ENCODE measurements around the gene CAMK2D. TPM values are rescaled to one million over a fixed set of nuclear protein-coding genes. Genes with fewer than 3 reads are reported as not detected.

Gene CAMK2D
- total RNA-seq, 1 experiment from 2014 or later = 165 TPM

DNA sequence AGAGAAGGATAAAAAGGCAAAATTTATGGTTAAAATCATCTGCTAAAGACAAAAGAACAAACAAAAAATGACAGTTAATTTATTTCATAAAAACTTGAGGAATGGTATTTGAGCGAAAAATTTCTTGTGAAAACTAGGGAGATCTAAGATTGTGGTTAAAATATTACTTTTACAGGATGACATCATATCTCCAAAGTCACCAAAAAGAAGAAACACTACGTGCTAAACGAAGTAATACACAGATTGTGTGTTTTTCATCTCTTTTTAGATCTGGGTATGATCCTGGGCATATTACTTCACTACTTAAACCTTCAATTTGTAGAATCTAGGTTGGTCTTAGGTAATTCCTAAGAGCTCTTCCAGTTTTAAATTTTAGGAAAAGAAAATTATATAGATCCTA is 107.7 kb downstream of the CAMK2D start:
- H3K27ac ChIP-seq (ENCODE audit: low read length) = no peak overlapping the region
- no peak overlapping the region for H3K9ac ChIP-seq (ENCODE audit: low read length)
- peaks cover 97% of the 10 kb centered on the region for H3K79me2 ChIP-seq (ENCODE audit: low read length)
- no peaks in the 10 kb centered on the region for H3K9me2 ChIP-seq (replicated peaks; ENCODE audit: insufficient read depth, low read length)
- no peak overlapping the region for H3K4me2 ChIP-seq (ENCODE audit: low read depth, low read length, poor library complexity, severe bottlenecking)
- peaks cover 14% of the 10 kb centered on the region for H3K4me1 ChIP-seq (ENCODE audit: low read length)
- H3K36me3 ChIP-seq (ENCODE audit: insufficient read depth, low read length) = peaks cover 20% of the 10 kb centered on the region; the same call in 1 of the 2 replicates
- no peaks in the 10 kb centered on the region for H3K27me3 ChIP-seq (ENCODE audit: low read length)
- H3K9me3 ChIP-seq (ENCODE audit: low read length) = no peaks in the 10 kb centered on the region
- no peak overlapping the region for H3K4me3 ChIP-seq (ENCODE audit: low read length)
- DNase-seq = no peak
- no peak overlapping the region for H2AFZ ChIP-seq (ENCODE audit: low read length)
- no peaks in the 10 kb centered on the region for H4K20me1 ChIP-seq (ENCODE audit: insufficient read depth, low read depth, low read length)

DNA sequence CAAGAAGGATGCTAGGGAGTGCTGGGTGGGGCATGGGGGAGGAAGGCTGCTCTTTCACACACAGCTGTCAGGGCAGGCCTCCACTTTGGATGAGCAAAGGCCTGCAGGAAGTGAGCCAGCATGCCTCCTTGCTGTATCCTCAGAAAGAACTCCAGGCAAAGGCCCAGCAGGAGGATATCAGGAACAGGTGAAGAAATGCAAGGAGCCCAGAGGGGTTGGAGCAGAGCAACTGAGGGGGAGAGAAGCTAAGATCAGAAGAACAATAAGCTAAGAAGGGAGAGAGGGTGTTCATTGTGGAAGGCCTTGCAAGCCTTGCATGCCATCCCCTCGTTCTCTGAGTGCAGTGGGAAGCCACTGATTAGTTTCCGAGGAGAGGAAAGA is 115.1 kb downstream of the CAMK2D start:
- Histone ChIP-seq H3K79me2 (ENCODE audit: low read length) (peaks cover 92% of the 10 kb centered on the region), H3K4me3 (ENCODE audit: low read length) (no peak overlapping the region), H3K9ac (ENCODE audit: low read length) (peak overlapping the region; percentile 10; the same call in 1 of the 2 replicates), H3K36me3 (ENCODE audit: insufficient read depth, low read length) (peaks cover 10% of the 10 kb centered on the region; the same call in 1 of the 2 replicates), H4K20me1 (ENCODE audit: insufficient read depth, low read depth, low read length) (no peaks in the 10 kb centered on the region), H3K27ac (ENCODE audit: low read length) (peak overlapping the region; percentile 57; the same call in 1 of the 2 replicates), H3K4me2 (ENCODE audit: low read depth, low read length, poor library complexity, severe bottlenecking) (no peak overlapping the region), H3K9me2 (replicated peaks; ENCODE audit: insufficient read depth, low read length) (no peaks in the 10 kb centered on the region), H2AFZ (ENCODE audit: low read length) (no peak overlapping the region), H3K4me1 (ENCODE audit: low read length) (peaks cover 72% of the 10 kb centered on the region), H3K27me3 (ENCODE audit: low read length) (no peaks in the 10 kb centered on the region), H3K9me3 (ENCODE audit: low read length) (no peaks in the 10 kb centered on the region)
- no peak for DNase-seq

DNA sequence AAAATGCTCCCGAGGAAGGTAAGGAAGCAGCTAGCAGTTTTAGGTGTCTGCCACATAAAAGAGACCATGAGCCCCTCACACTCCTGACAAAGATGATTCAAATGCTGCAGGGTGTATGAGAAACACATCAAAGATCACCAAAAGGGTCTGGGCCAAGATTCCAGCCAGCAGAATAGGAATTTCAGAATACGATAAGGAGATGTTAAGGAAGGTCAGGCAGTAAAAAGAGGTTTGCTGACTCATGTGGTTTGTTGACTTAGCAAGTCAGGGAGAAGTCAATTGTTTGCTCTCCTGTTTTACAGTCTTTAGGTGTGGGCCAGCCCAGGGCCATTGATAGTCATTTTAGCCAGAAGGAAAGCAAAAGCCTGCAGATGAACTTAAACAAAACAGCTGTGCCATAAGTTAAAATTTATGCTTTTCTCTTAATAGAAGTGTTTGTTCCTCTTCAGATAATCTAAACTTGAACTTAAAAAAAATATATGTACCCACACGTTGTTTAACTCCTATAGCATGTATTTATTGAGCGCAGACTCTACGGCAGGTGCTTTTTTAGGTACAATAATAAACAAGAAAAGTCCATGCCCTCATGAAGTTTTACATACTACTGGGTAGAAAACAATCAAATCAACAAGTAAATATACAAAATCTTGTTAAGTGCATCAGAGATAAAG is 115.6 kb downstream of the CAMK2D start:
- H3K27ac ChIP-seq (ENCODE audit: low read length) = peak overlapping the region; percentile 57
- peaks cover 7% of the 10 kb centered on the region; the same call in 1 of the 2 replicates for H3K36me3 ChIP-seq (ENCODE audit: insufficient read depth, low read length)
- H3K79me2 ChIP-seq (ENCODE audit: low read length) = peaks cover 89% of the 10 kb centered on the region
- H3K9me2 ChIP-seq (replicated peaks; ENCODE audit: insufficient read depth, low read length) = no peaks in the 10 kb centered on the region
- no peak for DNase-seq
- no peak overlapping the region for H3K4me3 ChIP-seq (ENCODE audit: low read length)
- H2AFZ ChIP-seq (ENCODE audit: low read length) = no peak overlapping the region
- no peaks in the 10 kb centered on the region for H3K9me3 ChIP-seq (ENCODE audit: low read length)
- no peak overlapping the region for H3K4me2 ChIP-seq (ENCODE audit: low read depth, low read length, poor library complexity, severe bottlenecking)
- H4K20me1 ChIP-seq (ENCODE audit: insufficient read depth, low read depth, low read length) = no peaks in the 10 kb centered on the region
- H3K4me1 ChIP-seq (ENCODE audit: low read length) = peaks cover 77% of the 10 kb centered on the region
- no peak overlapping the region for H3K9ac ChIP-seq (ENCODE audit: low read length)
- H3K27me3 ChIP-seq (ENCODE audit: low read length) = no peaks in the 10 kb centered on the region

DNA sequence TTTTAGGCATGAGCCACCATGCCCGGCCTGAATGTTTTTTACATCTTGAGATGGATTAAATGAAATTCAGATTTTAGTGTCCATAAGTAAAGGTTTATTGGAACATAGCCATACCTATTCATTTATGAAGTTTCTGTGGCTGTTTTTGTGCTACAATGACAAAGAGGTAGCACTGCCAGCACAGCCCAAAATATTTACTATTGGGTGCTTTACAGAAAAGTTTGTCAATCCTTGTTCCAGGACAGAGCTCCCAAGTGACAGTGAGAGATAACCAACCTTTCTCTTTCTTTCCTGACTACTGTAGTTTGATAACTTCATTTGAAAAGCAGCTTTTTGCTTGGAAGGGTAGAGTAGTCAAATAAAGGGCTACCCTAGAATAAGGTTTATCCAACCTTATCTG is 116.2 kb downstream of the CAMK2D start:
- Histone ChIP-seq H3K9me3 (ENCODE audit: low read length) (no peaks in the 10 kb centered on the region), H3K9ac (ENCODE audit: low read length) (no peak overlapping the region), H2AFZ (ENCODE audit: low read length) (no peak overlapping the region), H3K9me2 (replicated peaks; ENCODE audit: insufficient read depth, low read length) (no peaks in the 10 kb centered on the region), H3K79me2 (ENCODE audit: low read length) (peaks cover 89% of the 10 kb centered on the region), H3K4me2 (ENCODE audit: low read depth, low read length, poor library complexity, severe bottlenecking) (no peak overlapping the region), H3K4me1 (ENCODE audit: low read length) (peaks cover 83% of the 10 kb centered on the region), H3K27me3 (ENCODE audit: low read length) (no peaks in the 10 kb centered on the region), H3K27ac (ENCODE audit: low read length) (peak overlapping the region; percentile 57), H3K36me3 (ENCODE audit: insufficient read depth, low read length) (0 out of 2 replicates have a peak, but pooled peaks cover 2% of the 10 kb centered on the region), H4K20me1 (ENCODE audit: insufficient read depth, low read depth, low read length) (no peaks in the 10 kb centered on the region), H3K4me3 (ENCODE audit: low read length) (no peak overlapping the region)
- DNase-seq = no peak

DNA sequence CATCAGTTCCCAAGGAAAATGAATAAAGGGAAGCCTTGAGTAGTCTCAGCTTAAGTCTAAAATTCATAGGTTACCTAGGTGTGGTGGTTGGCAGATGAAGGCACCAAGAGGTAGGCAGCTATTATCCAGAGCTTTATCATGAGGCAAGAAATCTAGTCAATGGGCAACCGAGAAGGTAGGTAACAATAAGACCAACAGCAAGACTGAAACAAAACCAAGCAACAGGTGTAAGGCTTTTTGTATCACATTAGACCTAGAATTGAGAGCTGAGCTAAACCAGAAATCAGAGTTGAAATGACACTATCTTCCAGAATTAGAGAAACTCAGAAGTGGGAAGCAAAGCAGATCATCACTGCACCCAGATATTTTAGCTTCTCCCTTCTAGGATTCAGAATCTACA is 117.1 kb downstream of the CAMK2D start:
- no peak overlapping the region for H3K4me2 ChIP-seq (ENCODE audit: low read depth, low read length, poor library complexity, severe bottlenecking)
- no peaks in the 10 kb centered on the region for H3K27me3 ChIP-seq (ENCODE audit: low read length)
- no peaks in the 10 kb centered on the region for H3K9me2 ChIP-seq (replicated peaks; ENCODE audit: insufficient read depth, low read length)
- DNase-seq = no peak
- H3K79me2 ChIP-seq (ENCODE audit: low read length) = peaks cover 90% of the 10 kb centered on the region
- no peaks in the 10 kb centered on the region for H4K20me1 ChIP-seq (ENCODE audit: insufficient read depth, low read depth, low read length)
- peaks cover 92% of the 10 kb centered on the region for H3K4me1 ChIP-seq (ENCODE audit: low read length)
- peak overlapping the region; percentile 97 for H3K27ac ChIP-seq (ENCODE audit: low read length)
- 0 out of 2 replicates have a peak, but pooled peaks cover 2% of the 10 kb centered on the region for H3K36me3 ChIP-seq (ENCODE audit: insufficient read depth, low read length)
- no peak overlapping the region for H3K4me3 ChIP-seq (ENCODE audit: low read length)
- H2AFZ ChIP-seq (ENCODE audit: low read length) = no peak overlapping the region
- H3K9me3 ChIP-seq (ENCODE audit: low read length) = no peaks in the 10 kb centered on the region
- H3K9ac ChIP-seq (ENCODE audit: low read length) = no peak overlapping the region

DNA sequence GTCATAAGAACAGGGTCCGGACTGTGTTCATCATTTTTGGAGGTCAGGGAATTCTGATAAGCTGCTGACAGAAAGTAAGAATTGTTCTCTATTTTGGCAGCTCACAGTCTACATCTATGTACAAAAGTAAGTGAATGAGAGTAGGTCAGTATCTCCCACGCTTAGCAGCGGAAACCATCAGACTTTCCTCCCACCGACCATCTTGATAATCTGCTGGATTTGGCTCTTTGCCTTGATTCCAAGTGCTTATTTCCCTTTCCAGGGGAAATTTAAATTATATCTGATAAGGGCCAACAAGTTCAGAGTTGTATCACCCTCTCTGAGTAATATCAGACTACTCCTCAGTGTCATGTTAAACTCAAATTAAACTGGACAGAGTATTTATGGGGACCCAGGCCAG is 118.0 kb downstream of the CAMK2D start:
- DNase-seq = no peak
- H3K9me3 ChIP-seq (ENCODE audit: low read length) = no peaks in the 10 kb centered on the region
- no peaks in the 10 kb centered on the region for H3K27me3 ChIP-seq (ENCODE audit: low read length)
- peaks cover 96% of the 10 kb centered on the region for H3K4me1 ChIP-seq (ENCODE audit: low read length)
- 0 out of 2 replicates have a peak, but pooled peaks cover 2% of the 10 kb centered on the region for H3K36me3 ChIP-seq (ENCODE audit: insufficient read depth, low read length)
- H3K9ac ChIP-seq (ENCODE audit: low read length) = no peak overlapping the region
- no peak overlapping the region for H3K4me3 ChIP-seq (ENCODE audit: low read length)
- H3K9me2 ChIP-seq (replicated peaks; ENCODE audit: insufficient read depth, low read length) = no peaks in the 10 kb centered on the region
- H2AFZ ChIP-seq (ENCODE audit: low read length) = no peak overlapping the region
- H3K4me2 ChIP-seq (ENCODE audit: low read depth, low read length, poor library complexity, severe bottlenecking) = peak overlapping the region; percentile 63
- H4K20me1 ChIP-seq (ENCODE audit: insufficient read depth, low read depth, low read length) = no peaks in the 10 kb centered on the region
- H3K27ac ChIP-seq (ENCODE audit: low read length) = peak overlapping the region; percentile 97
- H3K79me2 ChIP-seq (ENCODE audit: low read length) = peaks cover 87% of the 10 kb centered on the region

DNA sequence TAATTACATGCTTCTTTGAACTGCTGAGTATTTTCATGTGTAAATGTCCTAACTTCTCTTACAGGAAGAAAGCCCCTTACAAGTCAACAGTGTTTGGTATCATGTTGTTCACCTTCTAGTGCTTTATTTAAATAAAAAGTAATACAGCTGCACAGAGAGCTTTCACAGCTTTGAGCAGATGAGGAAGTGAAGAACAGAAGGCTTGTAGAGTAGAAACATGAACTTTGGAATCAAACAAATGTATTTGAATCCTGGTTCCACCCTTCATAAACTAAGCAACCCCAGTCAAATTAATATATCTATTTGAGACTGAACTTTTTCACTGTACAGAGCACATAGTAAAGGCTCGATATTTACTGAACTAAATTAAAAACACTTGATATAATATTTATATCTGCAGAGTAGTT is 120.5 kb downstream of the CAMK2D start:
- H3K36me3 ChIP-seq (ENCODE audit: insufficient read depth, low read length) = no peaks in the 10 kb centered on the region
- H3K9ac ChIP-seq (ENCODE audit: low read length) = peak overlapping the region; percentile 55
- no peaks in the 10 kb centered on the region for H3K9me3 ChIP-seq (ENCODE audit: low read length)
- no peaks in the 10 kb centered on the region for H4K20me1 ChIP-seq (ENCODE audit: insufficient read depth, low read depth, low read length)
- H3K79me2 ChIP-seq (ENCODE audit: low read length) = peaks cover 77% of the 10 kb centered on the region
- H3K4me1 ChIP-seq (ENCODE audit: low read length) = peaks cover 98% of the 10 kb centered on the region
- DNase-seq = peak; percentile 89
- peak overlapping the region; percentile 97 for H3K27ac ChIP-seq (ENCODE audit: low read length)
- H3K9me2 ChIP-seq (replicated peaks; ENCODE audit: insufficient read depth, low read length) = no peaks in the 10 kb centered on the region
- H3K4me2 ChIP-seq (ENCODE audit: low read depth, low read length, poor library complexity, severe bottlenecking) = peak overlapping the region; percentile 63
- peak overlapping the region; percentile 31; the same call in 1 of the 2 replicates for H3K4me3 ChIP-seq (ENCODE audit: low read length)
- H2AFZ ChIP-seq (ENCODE audit: low read length) = no peak overlapping the region
- H3K27me3 ChIP-seq (ENCODE audit: low read length) = no peaks in the 10 kb centered on the region

DNA sequence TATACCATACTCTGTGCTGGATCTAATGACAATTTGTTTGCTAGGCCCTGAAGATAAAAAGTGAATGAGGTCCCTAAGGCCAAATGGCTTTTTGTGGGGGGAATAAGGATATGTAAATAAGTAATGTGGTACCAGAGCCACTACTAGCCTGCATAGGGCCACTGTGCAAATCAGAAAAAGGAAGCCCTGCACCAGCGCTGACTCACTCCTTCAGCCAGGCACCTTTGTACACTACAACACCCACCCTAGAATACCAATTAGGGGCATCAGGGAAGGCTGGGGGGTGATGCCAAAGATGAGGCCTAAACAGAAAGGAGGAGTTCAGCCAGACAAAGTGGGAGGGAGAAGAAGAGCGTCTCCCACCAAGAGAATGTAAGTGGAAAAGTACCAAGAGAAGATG is 122.2 kb downstream of the CAMK2D start:
- Histone ChIP-seq H3K36me3 (ENCODE audit: insufficient read depth, low read length) (peaks cover 4% of the 10 kb centered on the region; the same call in 1 of the 2 replicates), H3K4me3 (ENCODE audit: low read length) (peak overlapping the region; percentile 31), H3K4me1 (ENCODE audit: low read length) (peaks cover 100% of the 10 kb centered on the region), H4K20me1 (ENCODE audit: insufficient read depth, low read depth, low read length) (no peaks in the 10 kb centered on the region), H3K27ac (ENCODE audit: low read length) (peak overlapping the region; percentile 97), H3K9ac (ENCODE audit: low read length) (peak overlapping the region; percentile 60), H3K27me3 (ENCODE audit: low read length) (no peaks in the 10 kb centered on the region), H3K79me2 (ENCODE audit: low read length) (peaks cover 79% of the 10 kb centered on the region), H3K9me2 (replicated peaks; ENCODE audit: insufficient read depth, low read length) (no peaks in the 10 kb centered on the region), H3K4me2 (ENCODE audit: low read depth, low read length, poor library complexity, severe bottlenecking) (peak overlapping the region; percentile 63), H2AFZ (ENCODE audit: low read length) (no peak overlapping the region), H3K9me3 (ENCODE audit: low read length) (no peaks in the 10 kb centered on the region)
- peak; percentile 87 for DNase-seq

Measured in Karpas-422 (cell line).